ENCODE data around the gene PDE6A. TPM values are rescaled to one million over a fixed set of nuclear protein-coding genes. Genes with fewer than 3 reads are reported as not detected.
"Not testable (repeated sequence)": the region's sequence is repeated elsewhere in the genome, so short reads cannot be mapped to it uniquely, and the experiment has no call there.

Gene PDE6A
- total RNA-seq, 1 donor from 2014 or later, result 0.48 TPM

DNA sequence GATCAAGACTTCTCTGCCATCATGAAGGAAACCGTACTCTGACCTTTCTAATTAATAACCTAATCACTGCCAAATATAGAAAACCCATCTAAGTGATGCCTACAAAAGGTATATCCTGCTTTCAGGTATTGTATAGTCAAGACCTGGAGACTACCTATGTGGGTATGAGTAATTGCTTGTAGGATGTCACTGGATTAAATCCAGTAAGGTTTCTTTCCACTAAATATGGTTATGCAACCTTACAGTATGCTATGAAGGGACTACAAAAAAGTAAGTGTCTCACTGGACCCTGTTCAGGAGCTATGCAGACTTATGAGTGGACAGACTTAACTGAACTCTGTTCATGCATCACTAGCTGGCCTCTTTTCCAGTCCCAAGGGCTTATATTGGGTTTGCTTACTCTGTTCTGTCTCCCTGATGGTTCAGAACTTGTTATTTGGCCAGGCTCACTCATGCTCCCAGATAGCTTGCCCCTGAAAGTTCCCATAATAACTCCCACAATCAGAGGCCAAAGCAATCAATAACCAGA lies 51.1 kb downstream of the PDE6A start:
- ATAC-seq, result peak; percentile 81

DNA sequence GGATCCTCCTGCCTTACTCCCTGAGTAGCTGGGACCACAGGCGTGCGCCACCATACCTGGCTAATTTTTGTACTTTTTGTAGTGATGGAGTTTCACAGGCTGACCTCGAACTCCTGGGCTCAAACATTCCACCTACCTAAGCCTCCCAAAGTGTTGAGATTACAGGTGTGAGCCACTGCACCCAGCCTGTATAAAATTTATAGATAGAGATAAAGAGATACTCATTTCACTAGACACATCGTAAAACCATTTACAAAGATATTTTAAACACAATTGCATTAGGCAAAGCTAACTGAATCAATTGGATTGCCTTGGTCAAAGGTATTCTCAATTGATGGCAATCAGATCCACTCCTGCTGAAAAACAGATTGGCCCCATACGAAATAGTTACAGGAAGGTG lies 52.0 kb downstream of the PDE6A start:
- no peak for ATAC-seq

DNA sequence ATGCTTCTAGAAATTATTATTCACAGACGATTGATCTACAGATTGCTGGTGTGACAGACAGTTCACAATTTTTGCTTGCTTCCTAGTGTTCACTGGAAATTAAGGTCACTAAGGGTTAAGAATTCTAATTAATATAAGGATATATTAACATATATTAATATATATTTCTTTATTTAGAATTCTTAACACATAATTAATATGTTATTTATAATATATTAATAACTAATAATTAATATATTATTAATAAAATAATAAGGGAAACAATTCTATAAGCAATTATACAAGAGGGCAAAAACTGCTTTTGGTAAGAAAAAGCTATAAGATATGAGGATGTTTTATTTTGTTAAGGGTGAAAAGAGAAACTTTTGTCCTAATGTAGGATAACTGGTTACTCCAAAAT lies 56.3 kb downstream of the PDE6A start:
- ATAC-seq, result no peak

DNA sequence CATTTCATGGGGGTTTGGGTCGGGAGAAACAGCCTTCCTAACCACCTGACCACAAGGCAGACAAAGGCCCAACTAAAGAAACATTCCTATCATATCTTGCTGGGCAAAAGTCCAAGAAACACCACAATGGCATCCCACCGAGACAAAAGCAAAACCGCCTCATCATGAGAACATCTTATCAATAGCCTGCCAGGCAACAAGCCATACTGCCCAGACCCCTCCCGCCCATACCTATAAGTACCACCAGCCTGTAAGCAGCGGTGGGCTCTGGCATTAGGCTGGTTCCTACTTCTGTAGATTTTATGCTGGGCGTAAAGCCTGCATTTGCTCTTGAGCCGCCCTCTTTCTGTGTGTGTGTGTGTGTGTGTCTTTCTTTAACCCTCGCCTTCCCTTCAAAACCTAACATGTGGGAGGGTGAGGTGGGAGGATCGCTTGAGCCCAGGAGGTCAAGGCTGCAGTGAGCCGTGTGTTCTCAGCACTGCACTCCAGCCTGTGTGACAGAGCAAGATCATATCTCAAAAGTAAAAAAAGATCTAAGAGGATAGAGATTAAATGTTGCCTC lies 56.9 kb downstream of the PDE6A start:
- ATAC-seq, result no peak

DNA sequence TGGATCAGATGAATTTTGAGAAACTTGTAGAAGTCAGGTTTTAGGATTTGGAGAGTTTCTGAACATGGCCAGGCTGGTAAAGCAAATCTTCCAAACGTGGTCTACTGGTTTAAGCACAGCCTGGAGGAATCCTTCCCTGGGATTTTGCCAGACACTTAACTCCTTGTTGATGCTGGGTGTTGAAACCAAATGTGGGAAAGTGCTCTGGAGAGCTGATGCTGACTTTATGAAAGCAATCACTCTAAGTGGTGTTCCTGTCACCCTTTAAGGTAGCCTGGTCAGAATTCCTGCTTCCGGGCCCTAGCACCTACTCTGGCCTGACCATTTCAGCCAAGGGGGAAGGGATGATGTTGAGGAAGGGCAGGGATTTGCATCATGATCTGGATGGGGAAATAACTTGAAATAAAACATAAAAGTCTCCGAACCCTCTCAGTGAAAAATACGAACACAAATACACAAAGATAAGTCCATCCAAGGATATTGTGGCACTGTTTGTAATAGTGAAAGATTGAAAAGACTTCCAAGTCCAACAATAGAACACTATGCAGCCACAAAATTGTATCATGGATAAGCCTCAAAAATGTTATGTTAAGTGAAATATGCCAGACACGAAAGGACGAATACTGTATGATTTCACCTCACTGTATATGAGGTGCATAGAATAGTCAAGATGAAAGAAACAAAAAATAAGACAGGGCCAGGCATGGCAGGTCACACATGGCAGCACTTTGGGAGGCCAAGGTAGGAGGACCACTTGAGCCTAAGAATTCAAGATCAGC lies 57.7 kb downstream of the PDE6A start:
- ATAC-seq, result peak; percentile 51

DNA sequence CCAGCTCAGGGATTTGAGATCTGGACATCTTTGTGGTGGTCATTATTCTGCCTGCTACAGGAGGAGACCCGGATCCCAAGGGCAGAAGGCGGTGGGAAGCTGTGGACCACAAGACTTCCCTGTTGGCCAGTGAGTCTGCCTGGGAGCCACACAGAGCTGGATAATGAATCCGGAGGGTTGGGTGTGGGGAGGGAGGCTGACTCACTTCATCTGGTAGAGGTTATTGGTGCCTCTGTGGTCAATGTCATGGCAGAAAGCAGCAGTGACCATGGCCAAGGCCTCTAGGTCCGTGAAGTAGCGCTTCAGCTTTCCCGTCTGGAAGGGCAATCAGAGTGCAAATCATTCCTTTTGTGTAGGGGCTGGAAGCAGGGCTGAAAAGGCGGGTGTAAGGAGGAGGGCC lies 58.5 kb downstream of the PDE6A start:
- ATAC-seq, result peak; percentile 27

DNA sequence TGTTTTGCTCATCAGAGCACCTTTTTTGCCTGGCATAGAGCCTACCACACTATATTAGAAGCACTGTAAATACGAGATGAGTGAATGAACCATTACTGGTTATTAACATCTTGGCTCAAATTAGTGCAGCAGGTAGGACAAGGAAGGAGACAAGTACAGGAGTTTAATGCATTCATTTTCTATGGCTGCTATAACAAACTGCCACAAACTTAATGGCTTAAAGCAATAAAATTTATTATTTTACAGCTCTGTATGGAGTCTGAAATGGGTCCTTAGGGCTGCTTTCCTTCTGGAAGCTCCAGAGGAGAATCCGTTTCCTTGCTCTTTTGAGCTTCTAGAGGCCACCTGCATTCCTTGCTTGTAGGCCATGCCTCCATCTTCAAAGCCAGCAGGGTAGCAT lies 59.1 kb downstream of the PDE6A start:
- no peak for ATAC-seq

DNA sequence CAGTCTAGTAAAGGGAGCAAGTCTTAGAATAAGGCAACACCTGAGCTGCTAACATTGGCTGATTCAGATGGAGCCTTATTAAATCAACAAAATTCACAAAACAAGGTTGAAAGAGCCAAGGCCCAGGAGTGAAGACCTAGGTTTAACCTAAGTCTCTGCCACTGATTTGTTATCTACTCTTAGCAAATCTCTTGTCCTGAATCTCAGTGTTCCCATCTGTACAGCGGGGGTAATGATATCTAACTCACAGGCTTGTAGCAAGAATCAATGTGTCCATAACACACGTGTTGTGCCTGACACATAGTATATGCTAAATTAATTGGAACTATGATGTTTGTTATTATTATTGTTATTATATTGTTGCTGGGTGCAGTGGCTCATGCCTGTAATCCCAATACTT lies 61.0 kb downstream of the PDE6A start:
- ATAC-seq, result no peak

DNA sequence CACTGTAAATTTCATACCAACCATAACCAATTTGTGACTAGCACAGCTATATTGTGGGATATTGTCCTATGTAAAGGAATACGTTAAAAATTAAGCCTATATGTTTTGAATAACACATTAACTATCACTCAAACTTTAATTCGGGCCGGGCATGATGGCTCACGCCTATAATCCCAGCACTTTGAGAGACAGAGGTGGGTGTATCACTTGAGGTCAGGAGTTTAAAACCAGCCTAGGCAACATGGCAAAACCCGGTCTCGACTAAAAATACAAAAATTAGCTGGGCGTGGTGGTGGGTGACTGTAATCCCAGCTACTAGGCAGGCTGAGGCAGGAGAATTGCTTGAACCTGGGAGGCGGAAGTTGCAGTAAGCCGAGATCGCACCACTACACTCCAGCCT lies 62.0 kb downstream of the PDE6A start:
- ATAC-seq, result peak; percentile 77

DNA sequence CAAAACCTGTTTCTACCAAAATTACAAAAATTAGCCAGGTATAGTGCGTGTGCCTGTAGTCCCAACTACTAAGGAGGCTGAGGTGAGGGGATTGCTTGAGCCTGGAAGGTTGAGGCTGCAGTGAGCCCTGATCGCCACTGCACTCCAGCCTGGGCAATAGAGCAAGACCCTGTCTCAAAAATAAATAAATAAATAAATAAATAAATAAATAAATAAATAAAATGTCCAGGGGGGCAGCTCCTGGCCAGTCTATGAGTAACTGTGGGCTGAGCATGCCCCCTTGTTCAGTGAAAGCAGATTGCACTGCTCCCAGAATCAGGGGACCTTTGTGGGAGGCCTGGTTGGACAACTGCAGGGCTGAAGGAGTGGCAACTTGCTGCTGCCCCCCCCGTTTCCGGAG lies 62.7 kb downstream of the PDE6A start:
- no peak for ATAC-seq

DNA sequence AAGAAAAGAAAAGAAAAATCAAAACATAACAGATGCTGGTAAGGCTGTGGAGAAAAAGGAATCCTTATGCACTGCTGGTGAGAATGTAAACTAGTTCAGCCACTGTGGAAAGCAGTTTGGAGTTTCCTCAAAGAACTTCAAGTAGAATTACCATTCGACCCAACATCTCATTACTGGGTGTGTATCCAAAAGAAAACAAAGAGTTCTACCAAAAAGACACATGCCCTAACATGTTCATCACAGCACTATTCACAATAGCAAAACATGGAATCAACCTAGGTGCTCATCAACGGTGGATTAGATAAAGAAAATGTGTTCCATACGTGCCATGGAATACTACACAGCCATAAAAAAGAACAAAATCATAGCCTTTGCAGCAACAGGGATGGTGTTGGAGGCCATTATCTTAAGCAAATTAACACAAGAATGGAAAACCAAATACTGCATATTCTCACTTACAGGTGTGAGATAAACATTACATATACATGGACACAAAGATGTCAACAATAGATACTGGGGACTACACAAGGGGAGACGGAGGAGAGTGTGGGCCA lies 63.4 kb downstream of the PDE6A start:
- ATAC-seq, result peak; percentile 72

DNA sequence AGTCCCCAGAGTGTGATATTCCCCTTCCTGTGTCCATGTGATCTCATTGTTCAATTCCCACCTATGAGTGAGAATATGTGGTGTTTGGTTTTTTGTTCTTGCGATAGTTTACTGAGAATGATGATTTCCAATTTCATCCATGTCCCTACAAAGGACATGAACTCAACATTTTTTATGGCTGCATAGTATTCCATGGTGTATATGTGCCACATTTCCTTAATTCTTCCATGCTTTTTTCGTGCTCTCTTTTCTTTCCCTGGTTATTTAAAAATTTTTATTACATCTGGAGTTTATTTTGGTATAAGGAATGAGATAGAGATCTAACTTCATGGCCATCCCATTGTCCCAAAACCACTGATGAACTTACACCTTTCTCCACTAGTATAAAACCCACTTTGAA lies 65.0 kb downstream of the PDE6A start:
- not testable (repeated sequence) for ATAC-seq

DNA sequence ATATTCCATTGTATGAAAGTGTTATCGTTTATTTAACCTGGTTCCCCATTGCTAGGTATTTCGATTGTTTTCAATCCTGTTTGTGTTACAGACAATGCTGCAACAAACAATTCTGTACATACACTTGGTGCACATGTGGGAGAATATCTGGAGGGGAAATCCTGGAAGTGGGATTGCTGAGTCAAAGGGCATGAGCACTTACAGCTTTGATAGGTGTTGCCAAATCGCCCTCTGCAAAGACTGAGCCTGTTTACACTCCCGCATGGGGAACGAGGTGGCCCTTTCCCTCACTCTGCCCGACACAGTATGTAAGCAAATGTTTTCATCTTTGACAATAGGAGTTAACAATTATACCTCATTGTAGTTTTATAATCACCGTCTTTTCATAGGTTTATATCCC lies 66.2 kb downstream of the PDE6A start:
- no peak for ATAC-seq

DNA sequence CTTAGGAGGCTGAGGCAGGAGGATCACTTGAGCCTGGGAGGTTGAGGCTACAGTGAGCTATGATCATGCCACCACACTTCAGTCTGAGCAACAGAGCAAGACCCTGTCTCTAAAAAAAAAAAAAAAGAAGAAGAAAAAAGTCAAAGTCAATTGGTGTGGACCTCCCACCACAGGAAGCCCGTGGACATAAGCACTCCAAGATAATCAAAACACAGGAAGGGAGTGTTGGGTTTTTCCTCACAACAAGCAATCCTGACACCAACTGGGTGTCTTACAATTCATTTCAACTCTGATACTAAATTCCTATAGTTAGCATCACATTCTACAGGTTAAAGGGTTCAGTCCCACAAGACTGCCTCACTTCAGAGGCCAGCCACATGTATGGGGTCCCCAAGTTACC lies 70.7 kb downstream of the PDE6A start:
- ATAC-seq, result no peak

DNA sequence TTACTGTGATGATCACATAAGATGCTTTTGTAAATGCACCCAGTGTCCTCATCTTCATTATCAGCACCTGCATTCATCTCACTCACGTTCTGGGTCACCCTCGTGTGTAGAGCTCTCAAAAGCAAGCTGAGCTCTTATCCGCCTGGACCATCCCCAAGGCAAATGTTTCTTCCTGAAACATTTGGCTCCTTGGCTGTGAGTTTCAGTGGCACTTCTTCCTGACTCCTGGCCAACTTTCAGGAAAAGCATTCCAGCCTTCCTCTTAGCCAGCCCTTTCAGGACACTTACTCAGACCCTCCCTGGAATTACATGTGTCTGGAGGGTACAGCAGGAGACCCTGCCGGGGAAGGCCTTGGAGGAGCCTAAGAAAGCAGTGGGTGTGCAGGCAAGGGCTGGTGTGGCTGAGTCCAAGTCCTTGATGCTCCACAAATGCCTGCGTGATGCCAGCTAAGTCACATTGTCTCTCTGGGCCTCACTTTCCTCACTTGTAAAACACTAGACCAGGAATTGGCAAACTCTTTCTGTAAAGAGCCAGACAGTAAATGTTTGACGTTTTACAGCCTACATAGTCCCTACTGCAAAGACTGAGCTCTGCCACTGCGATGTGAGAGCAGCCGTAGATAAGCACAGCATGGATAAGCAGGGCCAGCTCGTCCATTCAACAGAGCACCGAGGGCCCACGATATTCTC lies 72.1 kb downstream of the PDE6A start:
- no peak for ATAC-seq

DNA sequence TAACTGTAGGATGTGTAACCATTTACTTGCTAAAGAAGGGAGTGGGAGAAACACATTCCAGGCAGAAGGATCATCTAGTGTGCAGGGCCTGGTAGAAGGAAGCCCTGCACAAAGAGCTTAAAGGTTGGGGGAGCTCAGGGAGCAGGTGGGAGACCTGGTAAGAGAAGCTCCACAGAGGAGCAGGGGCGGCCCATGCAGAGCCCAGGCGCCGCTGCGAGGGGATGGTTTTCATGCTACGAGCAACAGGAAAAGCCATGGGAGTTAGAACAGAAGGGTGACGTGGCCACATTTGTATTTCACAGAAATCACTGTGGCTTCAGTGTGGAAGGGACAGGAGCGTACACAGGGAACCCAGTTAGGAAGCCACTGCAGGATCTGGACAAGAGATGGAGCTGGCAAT lies 73.1 kb downstream of the PDE6A start:
- ATAC-seq, result no peak

DNA sequence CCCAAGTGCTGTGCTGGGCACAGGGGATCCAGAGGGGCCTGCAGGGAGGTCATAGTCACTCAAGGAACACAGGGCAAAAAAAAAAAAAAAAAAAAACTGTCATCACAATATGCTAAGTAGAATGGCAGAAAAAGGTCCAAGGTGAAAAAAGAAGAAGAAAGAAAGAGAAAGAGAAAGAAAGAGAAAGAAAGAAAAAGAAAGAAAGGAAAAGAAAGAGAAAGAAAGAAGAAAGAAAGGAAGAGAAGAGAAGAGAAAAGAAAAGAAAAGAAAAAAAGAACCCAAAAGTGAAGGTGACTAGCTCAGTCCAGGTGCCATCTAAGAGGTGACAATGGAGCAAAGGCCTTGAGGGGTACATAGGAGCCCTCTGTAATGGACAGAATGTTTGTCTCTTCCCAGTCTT lies 73.9 kb downstream of the PDE6A start:
- ATAC-seq, result no peak

DNA sequence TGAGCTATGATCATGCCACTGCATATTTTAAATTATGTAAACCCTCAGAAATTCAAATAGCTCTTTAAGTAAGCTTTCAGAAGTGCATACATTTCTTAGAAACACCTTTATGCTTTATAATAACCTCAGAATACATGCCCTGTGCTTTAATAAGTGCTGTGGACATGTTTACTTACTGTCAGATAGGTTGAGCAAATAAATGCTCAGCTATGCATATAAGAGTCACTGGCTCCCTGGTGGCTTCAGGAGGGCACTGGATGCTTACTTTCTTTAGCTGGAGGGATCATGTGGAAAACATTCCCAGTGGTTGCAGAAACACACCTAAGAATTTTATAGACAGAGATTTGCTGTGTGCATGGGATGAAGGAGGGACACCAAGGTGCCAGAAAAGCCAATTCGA lies 74.4 kb downstream of the PDE6A start:
- no peak for ATAC-seq

DNA sequence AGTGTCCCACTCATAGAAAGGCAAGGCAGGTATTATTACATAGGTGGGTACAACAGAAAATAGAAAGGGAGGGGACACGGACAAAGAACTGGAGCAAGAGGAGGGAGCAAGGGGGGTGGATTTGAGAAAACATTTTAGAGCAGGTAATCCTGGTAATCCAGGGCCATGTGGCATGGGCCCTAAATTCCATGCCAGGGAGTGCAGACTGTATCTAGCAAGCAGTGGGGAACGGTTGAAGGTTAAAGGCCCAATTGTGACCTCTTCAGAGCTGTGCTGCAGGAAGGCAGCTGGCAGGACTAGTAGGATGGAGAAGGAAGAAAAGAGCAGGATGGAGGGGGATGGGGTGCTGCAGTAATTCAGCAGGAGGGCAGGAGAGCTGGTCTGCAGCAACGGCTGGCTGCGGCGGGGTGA lies 75.2 kb downstream of the PDE6A start:
- no peak for ATAC-seq

DNA sequence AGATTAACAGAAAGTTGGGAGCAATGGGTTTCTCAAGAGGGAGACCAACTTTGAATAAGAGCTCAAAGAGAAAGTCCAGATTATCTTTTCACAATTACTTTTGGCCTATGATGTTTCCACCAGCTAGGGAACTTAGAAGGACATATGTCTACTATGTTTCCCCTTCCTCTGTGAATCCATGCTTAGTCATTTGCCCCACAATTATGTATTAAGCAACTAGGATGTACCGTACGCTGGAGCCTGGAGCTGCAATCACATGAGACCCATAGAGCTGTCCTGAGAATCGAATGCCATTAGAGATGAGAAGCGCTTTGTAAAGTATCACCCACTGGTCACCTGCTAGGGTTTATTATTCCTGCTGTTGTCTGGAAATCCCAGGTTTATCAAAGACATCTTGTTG lies 78.8 kb downstream of the PDE6A start:
- ATAC-seq, result no peak

DNA sequence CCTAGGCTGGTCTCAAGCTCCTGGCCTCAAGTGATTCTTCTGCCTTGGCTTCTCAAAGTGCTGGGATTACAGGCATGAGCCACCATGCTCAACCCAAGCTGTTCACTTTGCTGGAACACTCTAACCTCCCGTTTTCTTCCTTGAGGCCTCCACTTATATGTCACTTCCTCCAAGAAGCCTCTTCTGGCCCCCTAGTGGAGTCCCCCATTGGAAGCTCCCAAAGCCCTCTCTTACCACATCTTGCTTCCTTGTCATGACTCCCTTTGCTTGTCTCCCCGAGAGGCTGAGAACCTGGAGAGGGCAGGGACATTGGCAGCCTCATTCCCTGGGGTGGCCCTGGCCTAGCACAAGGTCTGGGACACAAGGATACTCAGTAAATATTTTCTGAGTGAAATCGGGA lies 80.8 kb downstream of the PDE6A start:
- ATAC-seq, result no peak

DNA sequence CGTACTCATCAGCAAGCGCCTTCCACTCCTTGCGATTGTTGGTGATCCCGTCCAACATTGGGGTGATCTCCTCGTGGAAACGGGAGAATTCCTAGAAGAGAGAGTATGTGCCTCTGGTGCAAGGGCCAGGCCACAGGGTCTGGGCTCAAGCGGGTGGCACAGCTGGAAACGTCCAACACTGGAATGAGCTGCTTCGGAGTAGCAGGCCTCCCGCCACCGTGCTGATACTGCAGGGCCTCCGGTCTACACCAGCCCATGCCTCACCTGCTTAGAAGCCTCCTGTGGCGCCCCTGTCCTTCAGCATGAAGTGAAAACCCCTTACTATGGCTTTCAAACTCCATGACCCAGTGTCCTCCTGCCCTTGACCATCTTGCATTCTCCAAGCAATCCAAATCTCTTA lies 81.4 kb downstream of the PDE6A start:
- ATAC-seq, result no peak

DNA sequence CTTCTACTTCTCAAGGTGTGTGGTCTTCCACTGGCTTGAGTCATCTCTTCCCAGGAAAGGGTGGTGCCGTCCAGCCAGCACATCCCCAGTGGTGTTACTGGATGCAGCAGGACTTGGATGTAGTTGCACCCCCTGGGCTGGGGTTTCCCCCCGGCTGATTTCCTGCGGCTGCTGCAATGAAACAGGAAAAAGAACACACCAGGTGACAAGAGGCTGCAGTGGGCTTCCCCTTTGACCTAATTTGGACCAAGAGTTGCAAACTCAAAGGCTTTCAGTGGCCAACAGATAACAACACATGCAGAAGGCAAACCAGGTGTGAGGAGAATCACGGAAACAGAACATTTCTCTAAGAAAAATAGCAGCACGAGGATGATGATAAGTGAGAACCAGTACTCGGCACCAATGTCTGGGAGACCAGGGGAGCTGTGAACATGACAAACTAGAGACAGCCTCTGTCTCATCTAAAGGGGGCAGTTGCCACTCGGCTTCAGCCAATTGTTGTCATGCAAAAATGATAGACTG lies 83.7 kb downstream of the PDE6A start:
- peak; percentile 47 for ATAC-seq

All from esophagus mucosa (tissue), 1 donor.